Central memory CD8-positive, alpha-beta T cell (primary cell): Measurements from ENCODE around the gene PLXDC1.
A peak's percentile ranks its signal among the peaks of the same experiment; 100 is the strongest.

Experiments used
- ATAC-seq: fragments of 150-1000 bp; cut with Tn5 transposase; replicated peaks from 2 replicates; pipeline ENCODE4 v1.10.0; 2022; ENCODE audit warnings: mild to moderate bottlenecking, moderate FRiP score, moderate number of reproducible peaks; ENCODE audit not compliant: poor library complexity, severe bottlenecking; ENCODE audit errors: extremely low read depth
- DNase-seq, 2 donors: peaks; one replicate each; pipeline ENCODE4 v3.0.0; 2021; ENCODE audit warnings: low spot score in 2 of 2
- H3K27ac Mint-ChIP-seq: one replicate; pipeline ENCODE4 v1.8.0; 2022; ENCODE audit warnings: low read depth, mild to moderate bottlenecking, moderate library complexity, mixed read lengths
- H3K27me3 Mint-ChIP-seq: one replicate; pipeline ENCODE4 v1.8.0; 2022; ENCODE audit warnings: mixed read lengths
- H3K36me3 Mint-ChIP-seq: one replicate; pipeline ENCODE4 v1.8.0; 2022; ENCODE audit warnings: mild to moderate bottlenecking, moderate library complexity, mixed read lengths; ENCODE audit not compliant: insufficient read depth
- H3K4me1 Mint-ChIP-seq: one replicate; pipeline ENCODE4 v1.8.0; 2022; ENCODE audit warnings: mixed read lengths
- H3K4me3 Mint-ChIP-seq: one replicate; pipeline ENCODE4 v1.8.0; 2022; ENCODE audit warnings: mild to moderate bottlenecking, moderate library complexity, mixed read lengths
- H3K9me3 Mint-ChIP-seq: one replicate; pipeline ENCODE4 v1.8.0; 2022; ENCODE audit warnings: mixed read lengths

The PLXDC1 gene

DNA sequence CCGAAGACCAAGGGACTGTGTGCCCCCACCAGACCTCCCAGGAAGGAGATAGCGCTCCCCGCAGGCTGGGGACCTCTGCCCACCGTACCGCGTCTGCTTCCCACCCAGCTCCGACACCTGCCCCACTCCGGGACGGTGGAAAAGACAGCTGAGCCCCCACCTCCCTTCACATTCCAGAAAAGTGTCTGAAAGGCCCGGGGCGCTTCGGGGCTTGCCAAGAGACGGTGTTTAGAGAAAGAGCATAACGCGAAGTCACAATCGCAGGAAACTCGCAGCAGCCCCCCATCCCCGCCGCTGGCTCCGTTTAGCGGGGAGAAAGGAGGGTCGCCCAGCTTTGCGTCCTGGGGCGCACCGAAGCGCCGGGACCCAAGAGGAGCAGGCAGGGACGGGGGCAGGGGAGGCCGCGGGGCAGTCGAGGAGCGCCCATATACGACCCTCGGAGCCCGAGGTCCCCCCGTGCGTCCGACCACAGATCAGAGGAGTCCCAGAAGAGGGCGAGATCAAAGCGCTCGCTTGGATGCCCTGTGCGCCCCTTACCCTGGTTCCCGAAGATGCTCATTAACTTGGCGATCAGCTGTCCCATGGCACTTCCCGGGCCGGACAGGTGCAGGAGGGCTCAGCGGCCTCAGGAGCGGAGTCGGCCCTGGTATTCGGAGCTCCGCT, 13.9 kb upstream of the PLXDC1 start:
- Mint-ChIP-seq H3K36me3 (peaks cover 2% of the 10 kb centered on the region), H3K9me3 (no peaks in the 10 kb centered on the region), H3K27me3 (no peaks in the 10 kb centered on the region), H3K4me1 (peaks cover 25% of the 10 kb centered on the region), H3K4me3 (peak overlapping the region; percentile 85), H3K27ac (peak overlapping the region; percentile 73)
- ATAC-seq (peak; percentile 8), DNase-seq (no peak)

- Mint-ChIP-seq H3K9me3 (no peaks in the 10 kb centered on the region), H3K4me1 (peaks cover 25% of the 10 kb centered on the region), H3K36me3 (peaks cover 2% of the 10 kb centered on the region), H3K4me3 (peak overlapping the region; percentile 85), H3K27me3 (no peaks in the 10 kb centered on the region), H3K27ac (peak overlapping the region; percentile 73)
- ATAC-seq (peak; percentile 87), DNase-seq (peak; percentile 57 to 69)
Measured at GRCh38 chr17:39164675-39165143, 13.3 kb upstream of the PLXDC1 start.

GRCh38 chr17:39161962-39162361, 10.5 kb upstream of the PLXDC1 start:
- Mint-ChIP-seq H3K27me3 (no peaks in the 10 kb centered on the region), H3K9me3 (no peaks in the 10 kb centered on the region), H3K27ac (no peak overlapping the region), H3K4me1 (peaks cover 15% of the 10 kb centered on the region), H3K4me3 (no peak overlapping the region), H3K36me3 (peaks cover 2% of the 10 kb centered on the region)
- DNase-seq: no peak
- no peak for ATAC-seq

GRCh38 chr17:39158623-39159022, 7.2 kb upstream of the PLXDC1 start:
- Mint-ChIP-seq H3K9me3 (no peaks in the 10 kb centered on the region), H3K4me3 (no peak overlapping the region), H3K36me3 (peaks cover 19% of the 10 kb centered on the region), H3K27me3 (peaks cover 12% of the 10 kb centered on the region), H3K4me1 (peaks cover 10% of the 10 kb centered on the region), H3K27ac (no peak overlapping the region)
- ATAC-seq (no peak), DNase-seq (no peak)

DNA sequence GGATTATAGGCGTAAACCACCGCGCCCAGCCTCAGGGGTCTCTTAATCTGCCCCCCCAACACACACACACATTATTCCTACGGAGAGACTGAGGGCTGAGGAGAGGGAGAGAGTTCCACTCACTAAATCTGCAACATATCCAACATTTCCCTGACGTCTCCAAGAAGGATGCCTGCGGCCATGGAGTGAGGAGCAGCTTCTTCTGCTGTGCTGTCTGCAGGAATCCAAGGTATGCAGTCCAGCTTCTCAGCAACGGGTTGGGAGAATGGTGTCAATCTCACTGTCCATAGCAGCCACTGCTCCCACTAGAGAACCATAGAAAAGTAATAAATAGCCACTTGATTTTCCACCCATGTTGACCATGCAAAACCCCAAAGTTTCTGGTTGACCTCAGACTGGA, 5.1 kb upstream of the PLXDC1 start:
- Mint-ChIP-seq H3K27me3 (peaks cover 12% of the 10 kb centered on the region), H3K4me3 (peak overlapping the region; percentile 20), H3K9me3 (no peaks in the 10 kb centered on the region), H3K4me1 (peaks cover 30% of the 10 kb centered on the region), H3K27ac (no peak overlapping the region), H3K36me3 (peaks cover 35% of the 10 kb centered on the region)
- DNase-seq: no peak
- ATAC-seq: no peak

GRCh38 chr17:39155654-39156053, 4.2 kb upstream of the PLXDC1 start:
- DNase-seq (no peak), ATAC-seq (no peak)
- peaks cover 12% of the 10 kb centered on the region for H3K27me3 Mint-ChIP-seq
- H3K4me1 Mint-ChIP-seq: peaks cover 31% of the 10 kb centered on the region
- peaks cover 35% of the 10 kb centered on the region for H3K36me3 Mint-ChIP-seq
- no peak overlapping the region for H3K27ac Mint-ChIP-seq
- no peaks in the 10 kb centered on the region for H3K9me3 Mint-ChIP-seq
- no peak overlapping the region for H3K4me3 Mint-ChIP-seq

DNA sequence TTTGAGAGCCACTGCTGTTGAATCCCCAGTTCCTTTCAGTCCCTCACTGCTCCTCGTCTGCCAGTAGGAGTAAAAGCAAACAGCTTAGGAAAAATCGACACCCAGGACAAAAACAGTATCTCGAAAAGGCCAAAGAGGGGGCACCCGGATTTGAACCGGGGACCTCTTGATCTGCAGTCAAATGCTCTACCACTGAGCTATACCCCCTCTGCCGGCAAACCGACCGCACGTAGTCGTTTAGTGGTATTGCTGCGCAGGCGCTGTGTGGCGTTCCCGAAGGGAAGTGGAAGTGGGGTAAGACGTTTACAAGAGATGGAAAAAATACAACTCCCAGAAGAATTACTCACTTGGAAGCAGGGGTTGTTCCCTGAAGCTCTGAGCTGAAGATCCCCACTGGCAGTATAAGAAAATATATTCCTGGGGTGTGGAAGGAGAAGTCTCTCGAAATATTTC, 2.2 kb upstream of the PLXDC1 start:
- Mint-ChIP-seq H3K36me3 (peaks cover 37% of the 10 kb centered on the region), H3K27ac (peak overlapping the region; percentile 100), H3K4me1 (peaks cover 50% of the 10 kb centered on the region), H3K27me3 (peaks cover 12% of the 10 kb centered on the region), H3K9me3 (no peaks in the 10 kb centered on the region), H3K4me3 (peak overlapping the region; percentile 100)
- peak; percentile 72 for ATAC-seq
- peak; percentile 90 to 95 for DNase-seq

GRCh38 chr17:39151943-39152818, 744 bp upstream of the PLXDC1 start:
- Mint-ChIP-seq H3K27me3 (peaks cover 12% of the 10 kb centered on the region), H3K4me3 (peak overlapping the region; percentile 100), H3K4me1 (peaks cover 50% of the 10 kb centered on the region), H3K9me3 (no peaks in the 10 kb centered on the region), H3K36me3 (peaks cover 37% of the 10 kb centered on the region), H3K27ac (peak overlapping the region; percentile 100)
- DNase-seq (no peak), ATAC-seq (no peak)

DNA sequence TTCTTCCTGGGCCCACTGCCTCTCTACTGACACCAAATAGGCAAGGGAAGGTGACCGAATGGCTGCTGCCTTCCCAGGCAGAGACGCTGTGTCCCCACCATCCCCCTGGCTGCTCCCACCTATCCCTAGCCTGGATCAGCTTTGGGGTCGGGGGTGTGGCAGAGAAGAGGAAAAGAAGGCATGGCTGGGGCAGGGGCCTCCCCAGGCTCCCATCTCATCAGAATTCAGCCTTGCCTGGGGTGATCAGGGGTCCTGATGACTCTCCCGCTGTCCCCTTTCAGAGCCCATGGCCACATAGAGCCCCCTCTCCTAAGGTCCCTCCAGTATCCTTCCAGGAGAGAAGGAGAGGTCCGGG, 665 bp downstream of the PLXDC1 start:
- ATAC-seq (no peak), DNase-seq (no peak)
- peaks cover 50% of the 10 kb centered on the region for H3K4me1 Mint-ChIP-seq
- peaks cover 37% of the 10 kb centered on the region for H3K36me3 Mint-ChIP-seq
- H3K27me3 Mint-ChIP-seq: peaks cover 12% of the 10 kb centered on the region
- peak overlapping the region; percentile 100 for H3K4me3 Mint-ChIP-seq
- H3K27ac Mint-ChIP-seq: peak overlapping the region; percentile 61
- H3K9me3 Mint-ChIP-seq: no peaks in the 10 kb centered on the region

- Mint-ChIP-seq H3K4me1 (peaks cover 50% of the 10 kb centered on the region), H3K27ac (peak overlapping the region; percentile 61), H3K9me3 (no peaks in the 10 kb centered on the region), H3K36me3 (peaks cover 33% of the 10 kb centered on the region), H3K4me3 (peak overlapping the region; percentile 100), H3K27me3 (peaks cover 12% of the 10 kb centered on the region)
- ATAC-seq: no peak
- DNase-seq: no peak
Measured at GRCh38 chr17:39150104-39150634, 1.3 kb downstream of the PLXDC1 start.

DNA sequence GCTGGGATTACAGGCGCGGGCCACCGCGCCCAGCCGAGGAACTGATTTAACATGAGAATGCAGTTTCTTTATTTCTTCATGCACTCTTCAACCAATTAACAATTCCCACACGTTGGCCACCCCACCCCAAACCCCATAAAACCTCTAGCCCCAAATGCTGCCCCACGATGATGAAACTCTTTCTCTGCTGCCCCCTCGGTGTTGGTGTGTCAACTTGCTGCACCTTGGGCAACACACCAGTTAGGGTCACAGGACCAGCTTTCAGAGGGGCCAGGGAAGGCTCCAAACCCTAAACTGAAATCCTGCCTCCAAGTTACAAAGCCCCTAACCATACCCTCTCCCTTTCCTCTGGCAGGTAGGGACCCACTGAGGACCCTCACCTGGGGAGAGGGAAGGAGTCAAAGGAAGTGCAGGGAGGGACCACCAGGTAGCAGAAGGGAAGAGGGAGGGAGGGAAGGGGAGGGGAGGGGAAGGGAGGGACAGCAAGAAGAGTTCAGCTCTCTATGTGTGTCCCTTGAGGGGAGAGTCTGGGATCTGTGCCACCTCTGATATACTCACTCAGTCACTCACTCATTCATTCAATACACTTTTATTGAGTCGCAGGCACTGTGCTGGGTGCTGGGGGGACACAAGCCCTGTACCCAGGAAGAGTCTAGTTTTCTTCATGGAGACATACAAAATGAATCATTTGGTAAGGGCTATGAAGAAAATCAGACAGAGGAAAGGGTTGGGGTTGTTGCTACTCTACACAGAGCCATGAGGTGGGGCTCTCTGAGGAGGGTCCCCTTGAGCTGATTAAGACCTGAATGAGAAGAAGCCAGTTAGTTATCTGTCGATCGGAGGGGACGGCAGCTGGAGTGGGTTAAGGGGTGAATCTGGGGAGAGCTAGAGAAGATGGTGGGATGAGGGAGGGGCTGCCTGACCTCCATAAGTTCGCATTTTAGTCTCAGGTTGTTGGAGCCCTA, 3.9 kb downstream of the PLXDC1 start:
- Mint-ChIP-seq H3K36me3 (peaks cover 8% of the 10 kb centered on the region), H3K9me3 (no peaks in the 10 kb centered on the region), H3K27me3 (no peaks in the 10 kb centered on the region), H3K4me1 (peaks cover 28% of the 10 kb centered on the region), H3K27ac (no peak overlapping the region), H3K4me3 (no peak overlapping the region)
- DNase-seq: no peak
- no peak for ATAC-seq

DNA sequence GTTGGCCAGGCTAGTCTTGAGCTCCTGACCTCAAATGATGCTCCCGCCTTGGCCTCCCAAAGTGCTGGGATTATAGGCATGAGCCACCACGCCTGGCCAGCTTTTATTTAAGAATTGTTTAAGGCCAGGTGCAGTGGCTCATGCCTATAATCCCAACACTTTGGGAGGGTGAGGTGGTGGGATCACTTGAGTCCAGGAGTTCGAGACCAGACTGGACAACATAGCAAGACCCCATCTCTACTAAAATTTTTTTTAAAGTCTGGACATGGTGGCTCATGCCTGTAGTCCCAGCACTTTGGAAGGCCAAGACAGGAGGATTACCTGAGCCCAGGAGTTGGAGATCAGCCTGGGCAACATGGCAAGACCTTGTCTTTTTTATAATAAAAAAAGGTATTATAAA, 5.2 kb downstream of the PLXDC1 start:
- DNase-seq (no peak), ATAC-seq (no peak)
- H3K4me3 Mint-ChIP-seq: no peak overlapping the region
- H3K27ac Mint-ChIP-seq: no peak overlapping the region
- peaks cover 2% of the 10 kb centered on the region for H3K36me3 Mint-ChIP-seq
- no peaks in the 10 kb centered on the region for H3K9me3 Mint-ChIP-seq
- H3K27me3 Mint-ChIP-seq: no peaks in the 10 kb centered on the region
- H3K4me1 Mint-ChIP-seq: peaks cover 20% of the 10 kb centered on the region
